ENCODE results near the gene SNX21.
"Not testable (repeated sequence)": the region's sequence is repeated elsewhere in the genome, so short reads cannot be mapped to it uniquely, and the experiment has no call there.

The SNX21 gene

GRCh38 chr20:45851501-45851900 is 17.9 kb downstream of the SNX21 start:
- DNase-seq, result no peak

- DNase-seq, result no peak
Observed at GRCh38 chr20:45852326-45852725, 18.7 kb downstream of the SNX21 start.

- DNase-seq, result no peak
Observed at GRCh38 chr20:45853484-45853883, 19.9 kb downstream of the SNX21 start.

GRCh38 chr20:45857114-45857881 is 23.7 kb downstream of the SNX21 start, which contains the start of the genes ACOT8 and ZSWIM3:
ACOT8 (minus strand) TSS chr20:45857392; CDS start chr20:45857315, 77 bp downstream.
ZSWIM3 (plus strand) TSS chr20:45857614; CDS start chr20:45857826, 212 bp downstream.
- peak; percentile 100 for DNase-seq

GRCh38 chr20:45857882-45858216 is 24.2 kb downstream of the SNX21 start:
- DNase-seq, result no peak

- no peak for DNase-seq
Observed at GRCh38 chr20:45859916-45860315, 26.3 kb downstream of the SNX21 start.

- no peak for DNase-seq
Observed at GRCh38 chr20:45860560-45861220, 27.1 kb downstream of the SNX21 start.

GRCh38 chr20:45861221-45862075 is 27.8 kb downstream of the SNX21 start:
- DNase-seq, result no peak

- no peak for DNase-seq
Observed at GRCh38 chr20:45863543-45864470, 30.2 kb downstream of the SNX21 start.

- no peak for DNase-seq
Observed at GRCh38 chr20:45866454-45866853, 32.9 kb downstream of the SNX21 start.

- DNase-seq, result no peak
Observed at GRCh38 chr20:45867136-45867818, 33.7 kb downstream of the SNX21 start.

GRCh38 chr20:45867819-45868176 is 34.2 kb downstream of the SNX21 start:
- peak; percentile 81 for DNase-seq

- no peak for DNase-seq
Observed at GRCh38 chr20:45872626-45873025, 39.0 kb downstream of the SNX21 start.

- no peak for DNase-seq
Observed at GRCh38 chr20:45873409-45874103, 40.0 kb downstream of the SNX21 start.

- DNase-seq, result not testable (repeated sequence)
Observed at GRCh38 chr20:45874104-45874481, 40.5 kb downstream of the SNX21 start.

- DNase-seq, result no peak
Observed at GRCh38 chr20:45874576-45874975, 41.0 kb downstream of the SNX21 start.

GRCh38 chr20:45878076-45878761 is 44.6 kb downstream of the SNX21 start:
- no peak for DNase-seq

GRCh38 chr20:45880988-45881788 is 47.6 kb downstream of the SNX21 start, which contains the start of gene ZSWIM1:
ZSWIM1 (plus strand) TSS chr20:45881227; CDS start chr20:45882593, 1,366 bp downstream.
- peak; percentile 99 for DNase-seq

GRCh38 chr20:45882469-45883099 is 49.0 kb downstream of the SNX21 start:
- DNase-seq, result no peak

Measured in fibroblast of skin of right biceps (primary cell).